A549 (cell line): ENCODE results near the gene COX19. TPM values are rescaled to one million over a fixed set of nuclear protein-coding genes. Genes with fewer than 3 reads are reported as not detected.

Experiments used
- ATAC-seq, 2 experiments: fragments of 200-7000 bp in 1 of 2; fragments of >200 bp in 1 of 2; cut with Nextera tagmentation in 1 of 2; cut with Tn5 transposase in 1 of 2; 3 replicates each; pipeline versions ENCODE4 v1.8.0 to v1.9.1; 2018 to 2020; ENCODE audit warnings: mild to moderate bottlenecking in 1 of 2, moderate library complexity in 1 of 2
- CTCF ChIA-PET: fragments of 300-600 bp; sonication (Branson Sonifier 250); formaldehyde crosslinking; extraction: SDS; loops from one replicate; lab custom pipeline; 2021; ENCODE audit warnings: antibody characterized with exemption, inconsistent platforms; lab: Yijun Ruan, JAX
- POLR2A ChIA-PET: fragments of 350-600 bp; formaldehyde crosslinking; extraction: SDS; loops from one replicate; lab custom pipeline; 2021; ENCODE audit warnings: antibody characterized with exemption, inconsistent platforms; lab: Yijun Ruan, JAX
- DNase-seq, 2 experiments: peaks; one replicate each; pipeline versions ENCODE4 v3.0.0 to v3.0.0-alpha.2; 2011 to 2016; ENCODE audit warnings: low read depth in 1 of 2, low spot score in 1 of 2
- FAIRE-seq: peaks from 2 replicates; lab custom pipeline; 2011; peaks lifted over from hg19 to GRCh38; lab: Jason Lieb, UNC
- H3K27ac ChIP-seq, 2 experiments: fragments of >200 bp; sonication (Bioruptor Twin); formaldehyde crosslinking; 3 replicates each; pipeline ENCODE4 v1.5.1; 2016 to 2017
- H3K4me1 ChIP-seq: fragments of >200 bp; sonication (Bioruptor Twin); formaldehyde crosslinking; 3 replicates; pipeline ENCODE4 v1.6.1; 2016
- H3K4me2 ChIP-seq: fragments of >200 bp; sonication (Bioruptor Twin); formaldehyde crosslinking; 3 replicates; pipeline ENCODE4 v1.6.1; 2016
- H3K4me3 ChIP-seq: fragments of >200 bp; sonication (Bioruptor Twin); formaldehyde crosslinking; 3 replicates; pipeline ENCODE4 v1.5.1; 2016
- H3K9me3 ChIP-seq: fragments of >200 bp; sonication (Bioruptor Twin); formaldehyde crosslinking; 3 replicates; pipeline ENCODE4 v1.6.1; 2016
- BCL3 ChIP-seq: fragments of >200 bp; sonication (Bioruptor Twin); formaldehyde crosslinking; IDR thresholded peaks from 3 replicates; pipeline ENCODE4 v1.6.1; 2016
- CEBPB ChIP-seq, 2 experiments: fragments of >200 bp in 1 of 2; sonication (Bioruptor Twin) in 1 of 2; formaldehyde crosslinking in 1 of 2; IDR thresholded peaks; 2 replicates each; pipeline ENCODE4 v1.6.1; 2012 to 2016
- CHD4 ChIP-seq: fragments of 200-600 bp; sonication (generic); IDR thresholded peaks from 2 replicates; pipeline ENCODE4 v1.6.1; 2016; ENCODE audit warnings: antibody characterized with exemption, mild to moderate bottlenecking, borderline replicate concordance
- E2F6 ChIP-seq: IDR thresholded peaks from 2 replicates; pipeline ENCODE4 v1.6.1; 2012; ENCODE audit warnings: low read depth, borderline replicate concordance
- FOSB ChIP-seq: fragments of 250-450 bp; sonication (Bioruptor Pico); IDR thresholded peaks from 2 replicates; pipeline ENCODE4 v1.5.0; 2020; ENCODE audit warnings: mild to moderate bottlenecking, moderate library complexity
- GATA3 ChIP-seq: IDR thresholded peaks from 2 replicates; pipeline ENCODE4 v1.6.1; 2012; ENCODE audit warnings: borderline replicate concordance
- HDAC2 ChIP-seq: fragments of 200-600 bp; sonication (generic); IDR thresholded peaks from 2 replicates; pipeline ENCODE4 v1.6.1; 2016
- HES2 ChIP-seq: fragments of >200 bp; sonication (Bioruptor Twin); formaldehyde crosslinking; IDR thresholded peaks from 2 replicates; pipeline ENCODE4 v1.6.1; 2016
- HOXA7 ChIP-seq: fragments of 250-450 bp; sonication (Bioruptor Pico); IDR thresholded peaks from 2 replicates; pipeline ENCODE4 v1.5.0; 2020; ENCODE audit warnings: mild to moderate bottlenecking, moderate library complexity
- MAFK ChIP-seq: fragments of 450-650 bp; IDR thresholded peaks from 2 replicates; pipeline ENCODE4 v1.6.1; 2014; ENCODE audit not compliant: partially characterized antibody
- MAX ChIP-seq: IDR thresholded peaks from 2 replicates; pipeline ENCODE4 v1.6.1; 2012
- MYC ChIP-seq: IDR thresholded peaks from 2 replicates; pipeline ENCODE4 v1.6.1; 2012; ENCODE audit warnings: mild to moderate bottlenecking, inconsistent platforms, low read length, improper control_type of control experiment, borderline replicate concordance
- NFE2L2 ChIP-seq: fragments of 150-350 bp; conservative IDR thresholded peaks from 2 replicates; pipeline ENCODE4 v1.6.1; 2014; ENCODE audit warnings: low read length
- PBX3 ChIP-seq: IDR thresholded peaks from 2 replicates; pipeline ENCODE4 v1.6.1; 2012
- RAD21 ChIP-seq, 2 experiments: fragments of >200 bp in 1 of 2; sonication (Bioruptor Twin) in 1 of 2; formaldehyde crosslinking in 1 of 2; IDR thresholded peaks in 1 of 2; conservative IDR thresholded peaks in 1 of 2; 2 replicates in 1 of 2; 3 replicates in 1 of 2; pipeline ENCODE4 v1.6.1; 2012 to 2018; ENCODE audit warnings: inconsistent platforms in 1 of 2
- RARB ChIP-seq: fragments of 250-450 bp; sonication (Bioruptor Pico); IDR thresholded peaks from 2 replicates; pipeline ENCODE4 v1.8.0; 2021; ENCODE audit warnings: mild to moderate bottlenecking, moderate library complexity
- REST ChIP-seq: fragments of 200-600 bp; sonication (generic); IDR thresholded peaks from 2 replicates; pipeline ENCODE4 v1.6.1; 2016; ENCODE audit warnings: antibody characterized with exemption, mild to moderate bottlenecking, moderate library complexity
- RNF2 ChIP-seq: fragments of 200-600 bp; sonication (generic); IDR thresholded peaks from 2 replicates; pipeline ENCODE4 v1.6.1; 2016; ENCODE audit warnings: low read depth, mild to moderate bottlenecking, antibody characterized with exemption, moderate library complexity, borderline replicate concordance
- SREBF2 ChIP-seq: fragments of 450-650 bp; IDR thresholded peaks from 2 replicates; pipeline ENCODE4 v1.6.1; 2014; ENCODE audit warnings: mild to moderate bottlenecking, moderate library complexity
- ZFP36 ChIP-seq: fragments of 450-650 bp; IDR thresholded peaks from 2 replicates; pipeline ENCODE4 v1.6.1; 2014; ENCODE audit warnings: borderline replicate concordance; ENCODE audit not compliant: partially characterized antibody
- WGBS: methylation state at CpG from one replicate; pipeline ENCODE4 v1.1.6; 2017; ENCODE audit errors: missing lambda C conversion rate; 5-methylcytosine and 5-hydroxymethylcytosine counted together
- polyA plus RNA-seq, 4 experiments: library from polyadenylated mRNA; depleted of rRNA in 3 of 4; stranded (reverse); fragments of >200 nt; fragmentation: RNase III in 1 of 4; extraction: RNeasy Plus Mini Kit Qiagen cat#74134 plus additional on column Dnase treatment in 1 of 4; gene quantifications; 2 replicates in 3 of 4; 3 replicates in 1 of 4; pipeline ENCODE4 v1.2.3, GENCODE V29; 2011 to 2017

COX19 gene
- polyA plus RNA-seq, 2 of the 4 experiments (the other 2 are of a cell fraction): 6.2 to 7.6 TPM

- TF ChIP-seq E2F6 (no peak), HES2 (no peak), RARB (CRISPR knock-in tag) (no peak), SREBF2 (no peak), ZFP36 (no peak), BCL3 (no peak), RAD21 (conservative IDR thresholded peaks at IDR 0.05 in 1 of 2, IDR thresholded peaks at IDR 0.05 in 1 of 2) (no peak), NFE2L2 (no peak), HOXA7 (CRISPR knock-in tag) (no peak), HDAC2 (no peak), CEBPB (IDR thresholded peaks at IDR 0.05) (no peak), PBX3 (no peak), MYC (no peak), RNF2 (no peak)
- DNase-seq (no peak), FAIRE-seq (no peak), ATAC-seq (no peak)
- Histone ChIP-seq H3K4me3 (no peak overlapping the region), H3K27ac (no peak overlapping the region), H3K9me3 (no peaks in the 10 kb centered on the region), H3K4me1 (no peaks in the 10 kb centered on the region), H3K4me2 (no peak overlapping the region)
- ChIA-PET CTCF (interaction anchor here (0.9 to 2.0 kb wide), 3 partner anchors 8 to 117 kb away, joined by 4 to 8 read pairs (median 6); no protein-coding TSS in a partner anchor), POLR2A (no interaction called here)
- 85% methylated on average over 25 of the region's 28 CpGs for WGBS
These were observed 26.1 kb downstream of the COX19 start for GRCh38 chr7:949021-949934.

GRCh38 chr7:947391-948210 is 27.7 kb downstream of the COX19 start:
- H3K4me2 ChIP-seq: no peak overlapping the region
- POLR2A ChIA-PET: no interaction called here
- ATAC-seq (0 out of 6 replicates have a peak, but pooled peaks of 1 of the 2 experiments have one; percentile 14), DNase-seq (no peak), FAIRE-seq (no peak)
- H3K9me3 ChIP-seq: no peaks in the 10 kb centered on the region
- CTCF ChIA-PET: interaction anchor here (1.0 to 1.6 kb wide), 2 partner anchors 9 to 46 kb away, joined by 3 to 6 read pairs; no protein-coding TSS in a partner anchor
- H3K27ac ChIP-seq: no peak overlapping the region
- WGBS: 87% methylated on average over 37 of the region's 37 CpGs
- no peak overlapping the region for H3K4me3 ChIP-seq
- H3K4me1 ChIP-seq: no peaks in the 10 kb centered on the region
- no peak for TF ChIP-seq MAFK
- no peak for TF ChIP-seq CHD4
- TF ChIP-seq HES2: no peak
- no peak for TF ChIP-seq GATA3
- TF ChIP-seq REST: no peak
- TF ChIP-seq FOSB (CRISPR knock-in tag): no peak
- no peak for TF ChIP-seq MAX
- TF ChIP-seq, all 56 proteins: peak for 0
